ENCODE measurements around the gene CDNF. TPM values are rescaled to one million over a fixed set of nuclear protein-coding genes. Genes with fewer than 3 reads are reported as not detected.
"Not testable (repeated sequence)": the region's sequence is repeated elsewhere in the genome, so short reads cannot be mapped to it uniquely, and the experiment has no call there.

The CDNF gene
- total RNA-seq, 1 donor from 2014 or later, result not detected

GRCh38 chr10:14822879-14823755 is 14.7 kb downstream of the CDNF start:
- DNase-seq (ENCODE audit: low read depth), result no peak
- H3K27me3 ChIP-seq (ENCODE audit: control insufficient read depth, insufficient read depth, low read length), result peaks cover 2% of the 10 kb centered on the region
- no peak overlapping the region for H3K4me3 ChIP-seq (ENCODE audit: low read depth, low read length)
- H3K36me3 ChIP-seq (ENCODE audit: control insufficient read depth, insufficient read depth, low read length), result no peaks in the 10 kb centered on the region
- peak; percentile 81 for TF ChIP-seq CTCF (IDR thresholded peaks at IDR 0.05; ENCODE audit: insufficient read depth, low read length, poor library complexity, severe bottlenecking)

GRCh38 chr10:14821635-14822375 is 16.0 kb downstream of the CDNF start:
- no peak for DNase-seq (ENCODE audit: low read depth)
- Histone ChIP-seq H3K36me3 (ENCODE audit: control insufficient read depth, insufficient read depth, low read length) (no peaks in the 10 kb centered on the region), H3K4me3 (ENCODE audit: low read depth, low read length) (no peak overlapping the region), H3K27me3 (ENCODE audit: control insufficient read depth, insufficient read depth, low read length) (peaks cover 2% of the 10 kb centered on the region)
- no peak for TF ChIP-seq CTCF (IDR thresholded peaks at IDR 0.05; ENCODE audit: insufficient read depth, low read length, poor library complexity, severe bottlenecking)

- no peak for DNase-seq (ENCODE audit: low read depth)
- no peak for TF ChIP-seq CTCF (IDR thresholded peaks at IDR 0.05; ENCODE audit: insufficient read depth, low read length, poor library complexity, severe bottlenecking)
- Histone ChIP-seq H3K27me3 (ENCODE audit: control insufficient read depth, insufficient read depth, low read length) (no peaks in the 10 kb centered on the region), H3K4me3 (ENCODE audit: low read depth, low read length) (no peak overlapping the region), H3K36me3 (ENCODE audit: control insufficient read depth, insufficient read depth, low read length) (no peaks in the 10 kb centered on the region)
Measured at GRCh38 chr10:14820775-14821154, 17.1 kb downstream of the CDNF start.

GRCh38 chr10:14820010-14820774 is 17.6 kb downstream of the CDNF start:
- Histone ChIP-seq H3K27me3 (ENCODE audit: control insufficient read depth, insufficient read depth, low read length) (no peaks in the 10 kb centered on the region), H3K4me3 (ENCODE audit: low read depth, low read length) (no peak overlapping the region), H3K36me3 (ENCODE audit: control insufficient read depth, insufficient read depth, low read length) (no peaks in the 10 kb centered on the region)
- DNase-seq (ENCODE audit: low read depth), result peak; percentile 48
- no peak for TF ChIP-seq CTCF (IDR thresholded peaks at IDR 0.05; ENCODE audit: insufficient read depth, low read length, poor library complexity, severe bottlenecking)

- DNase-seq (ENCODE audit: low read depth); H3K36me3 ChIP-seq (ENCODE audit: control insufficient read depth, insufficient read depth, low read length); H3K27me3 ChIP-seq (ENCODE audit: control insufficient read depth, insufficient read depth, low read length); H3K4me3 ChIP-seq (ENCODE audit: low read depth, low read length): not testable (repeated sequence)
Measured at GRCh38 chr10:14816717-14817116, 21.1 kb downstream of the CDNF start.

GRCh38 chr10:14815681-14816080 is 22.2 kb downstream of the CDNF start:
- DNase-seq (ENCODE audit: low read depth), result no peak
- no peak for TF ChIP-seq CTCF (IDR thresholded peaks at IDR 0.05; ENCODE audit: insufficient read depth, low read length, poor library complexity, severe bottlenecking)
- H3K36me3 ChIP-seq (ENCODE audit: control insufficient read depth, insufficient read depth, low read length), result no peaks in the 10 kb centered on the region
- H3K27me3 ChIP-seq (ENCODE audit: control insufficient read depth, insufficient read depth, low read length), result no peaks in the 10 kb centered on the region
- H3K4me3 ChIP-seq (ENCODE audit: low read depth, low read length), result no peak overlapping the region

All from kidney epithelial cell (primary cell).